Astrocyte (in vitro differentiated cells and primary cell): Measurements from ENCODE around the gene SP140. TPM values are rescaled to one million over a fixed set of nuclear protein-coding genes. Genes with fewer than 3 reads are reported as not detected.

Experiments
- DNase-seq: peaks from one replicate; pipeline ENCODE4 v3.0.0-alpha.2; 2010; ENCODE audit warnings: low read depth
- FAIRE-seq: peaks from 2 replicates; lab custom pipeline; 2011; peaks lifted over from hg19 to GRCh38; lab: Jason Lieb, UNC
- H2AFZ ChIP-seq: 2 replicates; pipeline ENCODE4 v1.6.0; 2012; ENCODE audit warnings: low read depth, low read length, inconsistent platforms
- H3K27ac ChIP-seq: 2 replicates; pipeline ENCODE4 v1.5.1; 2011; ENCODE audit warnings: low read depth, low read length, inconsistent platforms
- H3K27me3 ChIP-seq: 2 replicates; pipeline ENCODE4 v1.6.0; 2011; ENCODE audit warnings: low read length, inconsistent platforms; ENCODE audit not compliant: insufficient read depth
- H3K36me3 ChIP-seq: 2 replicates; pipeline ENCODE4 v1.5.1; 2011; ENCODE audit warnings: low read length, inconsistent platforms; ENCODE audit not compliant: insufficient read depth
- H3K4me1 ChIP-seq: 2 replicates; pipeline ENCODE4 v1.5.1; 2011; ENCODE audit warnings: low read length, inconsistent platforms; ENCODE audit not compliant: insufficient read depth
- H3K4me2 ChIP-seq: 2 replicates; pipeline ENCODE4 v1.6.0; 2012; ENCODE audit warnings: low read length, inconsistent platforms
- H3K4me3 ChIP-seq: 2 replicates; pipeline ENCODE4 v1.5.1; 2011; ENCODE audit warnings: low read depth, mild to moderate bottlenecking, low read length, inconsistent platforms; ENCODE audit not compliant: insufficient read depth
- H3K79me2 ChIP-seq: 2 replicates; pipeline ENCODE4 v1.6.0; 2012; ENCODE audit warnings: mild to moderate bottlenecking, low read length, inconsistent platforms; ENCODE audit not compliant: insufficient read depth
- H3K9ac ChIP-seq: 2 replicates; pipeline ENCODE4 v1.6.0; 2012; ENCODE audit warnings: mild to moderate bottlenecking, low read length, inconsistent platforms
- H3K9me3 ChIP-seq: 2 replicates; pipeline ENCODE4 v1.5.1; 2012; ENCODE audit warnings: low read depth, mild to moderate bottlenecking, low read length, inconsistent platforms; ENCODE audit not compliant: insufficient read depth
- H4K20me1 ChIP-seq: 2 replicates; pipeline ENCODE4 v1.6.0; 2012; ENCODE audit warnings: low read length, inconsistent platforms; ENCODE audit not compliant: insufficient read depth
- H3K27ac Mint-ChIP-seq: one replicate; pipeline ENCODE4 v1.8.0; 2021; ENCODE audit warnings: mild to moderate bottlenecking, mixed read lengths; ENCODE audit not compliant: unreplicated experiment
- H3K27me3 Mint-ChIP-seq: one replicate; pipeline ENCODE4 v1.8.0; 2021; ENCODE audit warnings: low read depth, mixed read lengths; ENCODE audit not compliant: unreplicated experiment
- H3K36me3 Mint-ChIP-seq: one replicate; pipeline ENCODE4 v1.8.0; 2021; ENCODE audit warnings: low read depth, mixed read lengths; ENCODE audit not compliant: unreplicated experiment
- H3K4me1 Mint-ChIP-seq: one replicate; pipeline ENCODE4 v1.8.0; 2021; ENCODE audit warnings: low read depth, mixed read lengths; ENCODE audit not compliant: unreplicated experiment
- H3K4me3 Mint-ChIP-seq: one replicate; pipeline ENCODE4 v1.8.0; 2021; ENCODE audit warnings: mild to moderate bottlenecking, moderate library complexity, mixed read lengths; ENCODE audit not compliant: unreplicated experiment
- H3K9me3 Mint-ChIP-seq: one replicate; pipeline ENCODE4 v1.8.0; 2021; ENCODE audit warnings: mild to moderate bottlenecking, mixed read lengths; ENCODE audit not compliant: unreplicated experiment
- EZH2 ChIP-seq: IDR thresholded peaks from 2 replicates; pipeline ENCODE4 v1.6.1; 2012; ENCODE audit warnings: mild to moderate bottlenecking, low read length, inconsistent platforms; ENCODE audit not compliant: insufficient read depth
- total RNA-seq: library from RNA; stranded (reverse); gene quantifications from 2 replicates; pipeline ENCODE4 v1.2.1, GENCODE V29; 2021
- TF ChIP-seq, protein P1 (sequence below): IDR thresholded peaks from 2 replicates; pipeline ENCODE4 v1.5.1; 2011; ENCODE audit warnings: low read depth, mild to moderate bottlenecking, inconsistent platforms, low read length, moderate library complexity; ENCODE audit not compliant: insufficient read depth

SP140 gene
- total RNA-seq, 1 donor from 2014 or later: 18.5 TPM

DNA sequence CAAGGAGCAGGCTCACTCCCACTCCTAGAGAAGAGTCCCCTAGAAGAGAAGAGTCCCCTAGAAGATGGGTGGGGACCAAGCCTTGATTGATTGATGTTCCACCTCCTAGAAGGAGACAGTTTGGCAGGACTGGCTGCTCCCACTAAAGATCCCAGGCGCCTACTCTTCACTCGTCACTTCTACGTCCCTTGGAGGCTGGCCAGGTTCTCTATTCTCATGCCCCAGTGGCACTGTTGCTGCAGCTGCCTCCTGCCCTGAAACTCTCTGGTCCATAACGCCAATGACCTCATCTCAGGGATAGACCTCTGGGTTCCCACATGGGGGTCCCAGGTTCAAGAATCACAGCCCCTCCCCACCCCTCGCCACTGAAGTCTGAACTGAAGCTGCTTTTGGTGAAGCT, 99.0 kb downstream of the SP140 start:
- H3K9me3 ChIP-seq: peaks cover 8% of the 10 kb centered on the region
- Mint-ChIP-seq H3K9me3 (peaks cover 16% of the 10 kb centered on the region), H3K27me3 (peaks cover 3% of the 10 kb centered on the region), H3K36me3 (peaks cover 5% of the 10 kb centered on the region), H3K27ac (no peak overlapping the region), H3K4me3 (no peak overlapping the region), H3K4me1 (peaks cover 10% of the 10 kb centered on the region)
- DNase-seq: no peak
- H3K27ac ChIP-seq: no peak overlapping the region
- no peak overlapping the region for H2AFZ ChIP-seq
- H3K79me2 ChIP-seq: peaks cover 20% of the 10 kb centered on the region
- H3K27me3 ChIP-seq: no peaks in the 10 kb centered on the region
- TF ChIP-seq, protein P1, sequence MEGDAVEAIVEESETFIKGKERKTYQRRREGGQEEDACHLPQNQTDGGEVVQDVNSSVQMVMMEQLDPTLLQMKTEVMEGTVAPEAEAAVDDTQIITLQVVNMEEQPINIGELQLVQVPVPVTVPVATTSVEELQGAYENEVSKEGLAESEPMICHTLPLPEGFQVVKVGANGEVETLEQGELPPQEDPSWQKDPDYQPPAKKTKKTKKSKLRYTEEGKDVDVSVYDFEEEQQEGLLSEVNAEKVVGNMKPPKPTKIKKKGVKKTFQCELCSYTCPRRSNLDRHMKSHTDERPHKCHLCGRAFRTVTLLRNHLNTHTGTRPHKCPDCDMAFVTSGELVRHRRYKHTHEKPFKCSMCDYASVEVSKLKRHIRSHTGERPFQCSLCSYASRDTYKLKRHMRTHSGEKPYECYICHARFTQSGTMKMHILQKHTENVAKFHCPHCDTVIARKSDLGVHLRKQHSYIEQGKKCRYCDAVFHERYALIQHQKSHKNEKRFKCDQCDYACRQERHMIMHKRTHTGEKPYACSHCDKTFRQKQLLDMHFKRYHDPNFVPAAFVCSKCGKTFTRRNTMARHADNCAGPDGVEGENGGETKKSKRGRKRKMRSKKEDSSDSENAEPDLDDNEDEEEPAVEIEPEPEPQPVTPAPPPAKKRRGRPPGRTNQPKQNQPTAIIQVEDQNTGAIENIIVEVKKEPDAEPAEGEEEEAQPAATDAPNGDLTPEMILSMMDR: no peak
- no peak for TF ChIP-seq EZH2
- H3K4me3 ChIP-seq: no peak overlapping the region
- H3K4me2 ChIP-seq: no peak overlapping the region
- peaks cover 13% of the 10 kb centered on the region for H3K4me1 ChIP-seq
- H3K36me3 ChIP-seq: no peaks in the 10 kb centered on the region
- no peak overlapping the region for H3K9ac ChIP-seq
- no peak for FAIRE-seq
- H4K20me1 ChIP-seq: no peaks in the 10 kb centered on the region

DNA sequence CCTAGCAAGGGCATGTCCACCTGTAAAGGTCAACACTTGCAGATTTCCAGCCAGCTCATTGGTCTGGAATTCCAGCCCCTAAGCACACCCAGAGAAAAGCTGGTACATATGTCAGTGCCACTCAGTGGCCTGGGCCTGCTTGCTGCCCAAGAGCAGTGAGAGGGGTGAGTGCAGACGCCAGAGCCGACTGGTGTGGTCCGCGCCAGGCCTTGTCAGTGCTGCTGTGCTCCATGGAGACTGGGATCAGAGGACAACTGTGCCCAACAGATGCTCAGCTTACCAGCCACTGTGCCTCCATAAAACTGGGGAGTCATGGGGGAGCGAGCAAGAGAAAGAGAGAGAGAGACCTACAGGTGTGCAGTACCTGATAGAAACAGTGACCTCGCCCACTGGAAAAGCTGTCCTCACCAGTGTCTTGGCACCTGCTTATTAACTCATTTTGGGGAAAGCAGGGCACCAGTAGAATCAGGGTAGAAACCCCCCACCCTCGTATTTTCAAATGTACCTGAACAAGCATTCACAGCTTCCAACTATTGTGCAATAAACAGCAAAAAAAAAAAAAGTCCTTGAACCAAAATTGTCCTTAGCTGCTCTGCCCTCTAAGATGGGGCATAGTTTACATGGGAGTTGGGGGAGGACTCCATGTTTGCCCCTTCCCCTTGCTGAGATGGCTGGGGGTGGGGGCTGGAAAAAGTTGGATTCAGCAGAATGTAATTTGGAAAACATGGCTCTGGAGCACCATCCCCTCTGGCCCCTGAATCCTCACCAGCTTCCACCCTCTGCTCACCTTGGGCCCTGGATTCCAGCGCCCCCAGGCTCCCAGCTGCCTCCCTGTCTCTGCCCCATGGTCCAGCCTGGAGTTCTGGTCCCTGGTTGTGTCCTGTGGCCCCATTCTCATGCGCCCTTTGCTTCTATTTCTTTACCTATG, 100.0 kb downstream of the SP140 start:
- TF ChIP-seq EZH2: no peak
- TF ChIP-seq, protein P1: no peak
- H3K4me3 Mint-ChIP-seq: no peak overlapping the region
- Histone ChIP-seq H3K36me3 (no peaks in the 10 kb centered on the region), H3K4me2 (no peak overlapping the region), H3K4me1 (peaks cover 13% of the 10 kb centered on the region), H4K20me1 (no peaks in the 10 kb centered on the region), H3K79me2 (peaks cover 29% of the 10 kb centered on the region), H3K27me3 (no peaks in the 10 kb centered on the region), H3K4me3 (no peak overlapping the region), H3K9me3 (peaks cover 8% of the 10 kb centered on the region), H2AFZ (no peak overlapping the region), H3K9ac (no peak overlapping the region), H3K27ac (no peak overlapping the region)
- H3K9me3 Mint-ChIP-seq: peaks cover 16% of the 10 kb centered on the region
- peaks cover 3% of the 10 kb centered on the region for H3K27me3 Mint-ChIP-seq
- H3K36me3 Mint-ChIP-seq: peaks cover 10% of the 10 kb centered on the region
- no peak overlapping the region for H3K27ac Mint-ChIP-seq
- peaks cover 20% of the 10 kb centered on the region for H3K4me1 Mint-ChIP-seq
- DNase-seq: no peak
- no peak for FAIRE-seq
